ENCODE results near the gene CSF3R.

The CSF3R gene

GRCh38 chr1:36482724-36483388, at the start of gene CSF3R:
Gene CSF3R, minus strand, starts transcription at chr1:36482913. Its CDS starts 3,417 bp downstream, at chr1:36479496.
- DNase-seq, result no peak

- DNase-seq, result no peak
Observed at GRCh38 chr1:36531833-36532232, 49.1 kb upstream of the CSF3R start.

GRCh38 chr1:36530791-36531190, 48.1 kb upstream of the CSF3R start:
- DNase-seq, result no peak

- no peak for DNase-seq
Observed at GRCh38 chr1:36530261-36530660, 47.5 kb upstream of the CSF3R start.

GRCh38 chr1:36529769-36530260, 47.1 kb upstream of the CSF3R start:
- no peak for DNase-seq

- no peak for DNase-seq
Observed at GRCh38 chr1:36528361-36529349, 45.9 kb upstream of the CSF3R start.

GRCh38 chr1:36525166-36525565, 42.5 kb upstream of the CSF3R start:
- no peak for DNase-seq

GRCh38 chr1:36524359-36525062, 41.8 kb upstream of the CSF3R start:
- DNase-seq, result no peak

- DNase-seq, result no peak
Observed at GRCh38 chr1:36523850-36524249, 41.1 kb upstream of the CSF3R start.

- DNase-seq, result no peak
Observed at GRCh38 chr1:36523230-36523495, 40.5 kb upstream of the CSF3R start.

GRCh38 chr1:36522461-36523229, 39.9 kb upstream of the CSF3R start:
- DNase-seq, result no peak

GRCh38 chr1:36522021-36522420, 39.3 kb upstream of the CSF3R start:
- no peak for DNase-seq

GRCh38 chr1:36520771-36521420, 38.2 kb upstream of the CSF3R start:
- no peak for DNase-seq

- DNase-seq, result no peak
Observed at GRCh38 chr1:36520056-36520455, 37.3 kb upstream of the CSF3R start.

GRCh38 chr1:36517011-36517771, 34.5 kb upstream of the CSF3R start:
- no peak for DNase-seq

- DNase-seq, result peak; percentile 44
Observed at GRCh38 chr1:36516372-36517010, 33.8 kb upstream of the CSF3R start.

- DNase-seq, result no peak
Observed at GRCh38 chr1:36515315-36516138, 32.8 kb upstream of the CSF3R start.

GRCh38 chr1:36514501-36514900, 31.8 kb upstream of the CSF3R start:
- no peak for DNase-seq

GRCh38 chr1:36513676-36514473, 31.2 kb upstream of the CSF3R start:
- no peak for DNase-seq
